Hepatocyte (in vitro differentiated cells): ENCODE measurements around the gene ICAM1. TPM values are rescaled to one million over a fixed set of nuclear protein-coding genes. Genes with fewer than 3 reads are reported as not detected.

ENCODE experiments used
- DNase-seq: peaks from one replicate; pipeline ENCODE4 v3.0.0-alpha.2; 2016; ENCODE audit warnings: low spot score
- H2AFZ ChIP-seq: fragments of 200-600 bp; sonication (generic); 2 replicates; pipeline ENCODE4 v1.6.0; 2016; ENCODE audit warnings: antibody characterized with exemption, mild to moderate bottlenecking
- H3K27ac ChIP-seq: fragments of 200-600 bp; sonication (generic); 2 replicates; pipeline ENCODE4 v1.5.1; 2016; ENCODE audit warnings: mild to moderate bottlenecking
- H3K27me3 ChIP-seq: fragments of 200-600 bp; sonication (generic); 2 replicates; pipeline ENCODE4 v1.6.1; 2016
- H3K36me3 ChIP-seq: fragments of 200-600 bp; sonication (generic); replicated peaks from 2 replicates; pipeline ENCODE4 v1.5.1; 2016; ENCODE audit warnings: low read depth; ENCODE audit not compliant: insufficient read depth
- H3K4me1 ChIP-seq: fragments of 200-600 bp; sonication (generic); 2 replicates; pipeline ENCODE4 v1.5.1; 2016; ENCODE audit warnings: mild to moderate bottlenecking, moderate library complexity; ENCODE audit not compliant: insufficient read depth
- H3K4me2 ChIP-seq: fragments of 200-600 bp; sonication (generic); 2 replicates; pipeline ENCODE4 v1.6.0; 2016
- H3K4me3 ChIP-seq: fragments of 200-600 bp; sonication (generic); 2 replicates; pipeline ENCODE4 v1.5.1; 2016; ENCODE audit warnings: mild to moderate bottlenecking
- H3K79me2 ChIP-seq: fragments of 200-600 bp; sonication (generic); 2 replicates; pipeline ENCODE4 v1.6.0; 2017; ENCODE audit warnings: mild to moderate bottlenecking
- H3K9me2 ChIP-seq: fragments of 200-600 bp; sonication (generic); replicated peaks from 2 replicates; pipeline ENCODE4 v1.6.0; 2017; ENCODE audit warnings: mild to moderate bottlenecking; ENCODE audit not compliant: insufficient read depth
- H3K9me3 ChIP-seq: fragments of 200-600 bp; sonication (generic); 2 replicates; pipeline ENCODE4 v1.5.1; 2016; ENCODE audit warnings: low read depth, mild to moderate bottlenecking
- H4K20me1 ChIP-seq: fragments of 200-600 bp; sonication (generic); 2 replicates; pipeline ENCODE4 v1.6.0; 2016; ENCODE audit warnings: mild to moderate bottlenecking; ENCODE audit not compliant: insufficient read depth, poor library complexity, severe bottlenecking
- EZH2 ChIP-seq: fragments of 200-600 bp; sonication (generic); IDR thresholded peaks from 2 replicates; pipeline ENCODE4 v1.6.1; 2016; ENCODE audit warnings: antibody characterized with exemption, mild to moderate bottlenecking, borderline replicate concordance
- EZH2phosphoT487 ChIP-seq: fragments of 200-600 bp; sonication (generic); IDR thresholded peaks from one replicate; pipeline ENCODE4 v1.6.1; 2018; ENCODE audit warnings: antibody characterized with exemption, mild to moderate bottlenecking, low read depth, moderate library complexity; ENCODE audit not compliant: unreplicated experiment, severe bottlenecking
- WGBS: methylation state at CpG from one replicate; pipeline ENCODE4 v1.1.6; 2016; ENCODE audit warnings: low lambda C conversion rate; ENCODE audit errors: missing lambda C conversion rate; 5-methylcytosine and 5-hydroxymethylcytosine counted together
- polyA plus RNA-seq: library from polyadenylated mRNA; unstranded; fragments of >200 nt; fragmentation: Nextera tagmentation; extraction: Ambion mirVana; gene quantifications from 2 replicates; pipeline ENCODE4 v1.2.1, GENCODE V29; 2016
- total RNA-seq: library from RNA; depleted of rRNA; stranded (reverse); fragments of >200 nt; gene quantifications from 2 replicates; pipeline ENCODE4 v1.2.3, GENCODE V29; 2014
- TF ChIP-seq, protein P1 (sequence below): fragments of 200-600 bp; sonication (generic); IDR thresholded peaks from 2 replicates; pipeline ENCODE4 v1.5.1; 2016; ENCODE audit warnings: antibody characterized with exemption, mild to moderate bottlenecking; ENCODE audit not compliant: poor library complexity

Gene ICAM1
- total and polyA plus RNA-seq, 2 experiments from 2014 or later, result 19.6 to 19.9 TPM

DNA sequence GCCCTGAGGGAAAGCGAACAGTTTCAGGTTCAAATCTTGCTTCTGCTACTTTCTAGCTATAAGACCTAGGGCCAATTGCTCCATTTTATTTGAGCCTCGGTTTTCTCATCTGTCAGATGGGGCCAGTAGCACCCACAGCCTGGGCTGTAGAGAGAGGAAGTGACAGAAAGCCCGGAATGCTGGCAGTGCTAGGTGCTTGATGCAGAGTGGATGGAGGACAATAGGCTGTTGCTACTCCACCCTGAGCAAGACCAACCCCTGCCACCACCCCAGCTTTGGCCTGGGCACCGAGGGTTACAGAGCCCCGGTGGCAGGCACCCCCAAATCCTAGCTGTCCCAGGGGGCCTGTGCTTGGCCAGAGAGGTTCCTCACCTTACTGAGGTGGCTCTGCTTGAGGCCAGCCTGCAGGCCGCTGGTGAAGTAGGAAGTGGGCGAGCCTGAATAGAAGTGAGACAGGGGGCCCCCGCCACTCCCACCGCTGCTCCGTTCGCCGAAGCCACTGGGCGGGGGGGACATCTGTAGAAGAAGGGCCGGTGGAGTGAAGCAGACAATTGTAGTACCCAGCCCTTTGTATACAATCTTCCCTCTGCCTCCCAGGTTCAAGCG, 47.0 kb downstream of the ICAM1 start:
- no peak overlapping the region for H3K4me2 ChIP-seq
- peaks cover 12% of the 10 kb centered on the region for H3K4me1 ChIP-seq
- H3K27me3 ChIP-seq, result no peaks in the 10 kb centered on the region
- H3K27ac ChIP-seq, result no peak overlapping the region
- WGBS, result 94% methylated on average over 15 of the region's 15 CpGs
- TF ChIP-seq EZH2phosphoT487, result no peak
- TF ChIP-seq, protein P1, sequence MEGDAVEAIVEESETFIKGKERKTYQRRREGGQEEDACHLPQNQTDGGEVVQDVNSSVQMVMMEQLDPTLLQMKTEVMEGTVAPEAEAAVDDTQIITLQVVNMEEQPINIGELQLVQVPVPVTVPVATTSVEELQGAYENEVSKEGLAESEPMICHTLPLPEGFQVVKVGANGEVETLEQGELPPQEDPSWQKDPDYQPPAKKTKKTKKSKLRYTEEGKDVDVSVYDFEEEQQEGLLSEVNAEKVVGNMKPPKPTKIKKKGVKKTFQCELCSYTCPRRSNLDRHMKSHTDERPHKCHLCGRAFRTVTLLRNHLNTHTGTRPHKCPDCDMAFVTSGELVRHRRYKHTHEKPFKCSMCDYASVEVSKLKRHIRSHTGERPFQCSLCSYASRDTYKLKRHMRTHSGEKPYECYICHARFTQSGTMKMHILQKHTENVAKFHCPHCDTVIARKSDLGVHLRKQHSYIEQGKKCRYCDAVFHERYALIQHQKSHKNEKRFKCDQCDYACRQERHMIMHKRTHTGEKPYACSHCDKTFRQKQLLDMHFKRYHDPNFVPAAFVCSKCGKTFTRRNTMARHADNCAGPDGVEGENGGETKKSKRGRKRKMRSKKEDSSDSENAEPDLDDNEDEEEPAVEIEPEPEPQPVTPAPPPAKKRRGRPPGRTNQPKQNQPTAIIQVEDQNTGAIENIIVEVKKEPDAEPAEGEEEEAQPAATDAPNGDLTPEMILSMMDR, result no peak
- TF ChIP-seq EZH2, result no peak
- H3K9me2 ChIP-seq, result no peaks in the 10 kb centered on the region
- no peak overlapping the region for H2AFZ ChIP-seq
- no peaks in the 10 kb centered on the region for H3K9me3 ChIP-seq
- H3K36me3 ChIP-seq, result no peaks in the 10 kb centered on the region
- H3K4me3 ChIP-seq, result no peak overlapping the region
- peaks cover 7% of the 10 kb centered on the region for H3K79me2 ChIP-seq
- DNase-seq, result no peak
- H4K20me1 ChIP-seq, result no peaks in the 10 kb centered on the region

DNA sequence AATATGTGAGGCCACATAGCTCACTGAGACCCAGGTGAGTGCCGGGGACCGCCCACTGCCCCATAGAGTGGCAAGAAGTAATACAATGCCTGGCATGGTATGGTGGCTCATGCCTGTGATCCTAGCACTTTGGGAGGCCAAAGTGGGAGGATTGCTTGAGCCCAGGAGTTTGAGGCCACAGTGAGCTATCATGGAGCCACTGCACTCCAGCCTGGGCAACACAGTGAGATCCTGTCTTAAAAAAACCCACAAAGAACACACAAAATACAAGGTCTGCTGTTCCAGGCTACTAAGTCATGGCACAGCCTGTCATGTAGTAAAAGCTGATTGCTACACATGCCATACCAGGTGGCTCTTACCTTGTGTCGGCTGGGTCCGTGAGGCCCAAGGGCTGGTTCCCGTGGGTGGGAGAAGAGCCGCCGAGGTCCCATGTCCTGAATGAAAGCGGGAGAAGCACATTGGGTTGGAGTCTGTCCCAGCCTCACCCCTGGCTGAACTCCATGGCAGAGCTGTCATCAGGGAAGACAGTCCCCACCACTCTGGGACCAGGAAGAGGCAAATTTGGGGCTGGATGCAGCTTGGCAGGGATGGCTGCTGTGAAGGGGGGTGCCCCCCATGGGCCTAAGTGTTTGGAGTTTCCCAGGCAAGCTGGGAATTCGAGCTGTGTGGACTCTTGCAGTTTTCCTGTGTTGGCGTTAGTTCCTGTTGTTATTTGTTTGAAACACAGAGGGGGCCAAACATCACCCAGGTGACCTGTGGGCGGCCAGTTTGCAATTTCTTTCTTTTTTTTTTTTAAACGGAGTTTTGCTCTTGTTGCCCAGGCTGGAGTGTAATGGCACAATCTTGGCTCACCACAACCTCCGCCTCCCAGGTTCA, 48.1 kb downstream of the ICAM1 start:
- TF ChIP-seq EZH2phosphoT487, result no peak
- TF ChIP-seq EZH2, result no peak
- TF ChIP-seq, protein P1, result no peak

GRCh38 chr19:10320602-10321416, 49.9 kb downstream of the ICAM1 start:
- no peak overlapping the region for H3K27ac ChIP-seq
- no peak overlapping the region for H3K4me3 ChIP-seq
- no peaks in the 10 kb centered on the region for H3K9me3 ChIP-seq
- no peak for DNase-seq
- peaks cover 5% of the 10 kb centered on the region for H3K4me1 ChIP-seq
- no peaks in the 10 kb centered on the region for H3K9me2 ChIP-seq
- TF ChIP-seq EZH2phosphoT487 (no peak), EZH2 (no peak)
- TF ChIP-seq, protein P1, result no peak
- no peaks in the 10 kb centered on the region for H3K27me3 ChIP-seq
- no peaks in the 10 kb centered on the region for H4K20me1 ChIP-seq
- H2AFZ ChIP-seq, result no peak overlapping the region
- no peaks in the 10 kb centered on the region for H3K36me3 ChIP-seq
- no peaks in the 10 kb centered on the region for H3K79me2 ChIP-seq
- WGBS, result 93% methylated on average over 15 of the region's 32 CpGs
- H3K4me2 ChIP-seq, result no peak overlapping the region

More for the DNA sequence above, 48.1 kb downstream of the ICAM1 start:
- no peaks in the 10 kb centered on the region for H4K20me1 ChIP-seq
- peaks cover 12% of the 10 kb centered on the region for H3K4me1 ChIP-seq
- no peak for DNase-seq
- H2AFZ ChIP-seq, result no peak overlapping the region
- H3K9me3 ChIP-seq, result no peaks in the 10 kb centered on the region
- H3K4me2 ChIP-seq, result no peak overlapping the region
- H3K9me2 ChIP-seq, result no peaks in the 10 kb centered on the region
- H3K36me3 ChIP-seq, result no peaks in the 10 kb centered on the region
- peaks cover 7% of the 10 kb centered on the region for H3K79me2 ChIP-seq
- 93% methylated on average over 13 of the region's 13 CpGs for WGBS
- no peaks in the 10 kb centered on the region for H3K27me3 ChIP-seq
- H3K27ac ChIP-seq, result no peak overlapping the region
- H3K4me3 ChIP-seq, result no peak overlapping the region
